Liver (tissue), 9 donors: ENCODE data around the gene PFDN4. TPM values are rescaled to one million over a fixed set of nuclear protein-coding genes. Genes with fewer than 3 reads are reported as not detected.

ENCODE experiments used
- DNase-seq: peaks from one replicate; pipeline ENCODE4 v3.0.0-alpha.2; 2017; ENCODE audit warnings: low spot score
- H3K27ac ChIP-seq, 2 donors: one replicate each; pipeline ENCODE4 v1.7.0; 2013; ENCODE audit warnings: inconsistent platforms in 2 of 2, low read length in 2 of 2, control low read depth in 1 of 2, low read depth in 1 of 2, mild to moderate bottlenecking in 1 of 2
- H3K27me3 ChIP-seq, 4 donors: one replicate each; pipeline versions ENCODE4 v1.6.1 to v1.7.0; 2013; ENCODE audit warnings: low read length in 3 of 4, inconsistent platforms in 1 of 4, mild to moderate bottlenecking in 1 of 4, moderate library complexity in 1 of 4; ENCODE audit not compliant: control insufficient read depth in 4 of 4, insufficient read depth in 4 of 4
- H3K36me3 ChIP-seq, 4 donors: one replicate each; pipeline versions ENCODE4 v1.6.1 to v1.7.0; 2013; ENCODE audit warnings: low read length in 3 of 4, mild to moderate bottlenecking in 3 of 4, low read depth in 1 of 4, moderate library complexity in 1 of 4; ENCODE audit not compliant: control insufficient read depth in 4 of 4, insufficient read depth in 3 of 4
- H3K4me1 ChIP-seq, 4 donors: one replicate each; pipeline versions ENCODE4 v1.6.1 to v1.7.0; 2013; ENCODE audit warnings: low read length in 3 of 4, mild to moderate bottlenecking in 3 of 4, moderate library complexity in 1 of 4; ENCODE audit not compliant: control insufficient read depth in 4 of 4, insufficient read depth in 4 of 4
- H3K4me3 ChIP-seq, 3 donors: one replicate each; pipeline versions ENCODE4 v1.6.1 to v1.7.0; 2013; ENCODE audit warnings: low read length in 3 of 3, control low read depth in 1 of 3, low read depth in 1 of 3, mild to moderate bottlenecking in 1 of 3
- H3K9ac ChIP-seq, 2 donors: one replicate each; pipeline ENCODE4 v1.7.0; 2013; ENCODE audit warnings: low read length in 2 of 2, mild to moderate bottlenecking in 2 of 2, moderate library complexity in 2 of 2, control low read depth in 1 of 2, low read depth in 1 of 2
- H3K9me3 ChIP-seq, 4 donors: one replicate each; pipeline versions ENCODE4 v1.6.1 to v1.7.0; 2013; ENCODE audit warnings: low read length in 3 of 4; ENCODE audit not compliant: control insufficient read depth in 4 of 4
- ATF3 ChIP-seq: IDR thresholded peaks from 2 replicates; pipeline ENCODE4 v1.6.1; 2016; ENCODE audit warnings: antibody characterized with exemption
- CTCF ChIP-seq: fragments of 150-350 bp; IDR thresholded peaks from 2 replicates; pipeline ENCODE4 v1.5.1; 2017; ENCODE audit warnings: improper control_type of control experiment, low read depth, low read length; ENCODE audit not compliant: missing input control
- EGR1 ChIP-seq, 2 donors: IDR thresholded peaks; 2 replicates each; pipeline ENCODE4 v1.6.1; 2016 to 2018; ENCODE audit warnings: antibody characterized with exemption in 2 of 2, low read depth in 2 of 2
- FOXA1 ChIP-seq: IDR thresholded peaks from 2 replicates; pipeline ENCODE4 v1.6.1; 2016; ENCODE audit warnings: antibody characterized with exemption
- FOXA2 ChIP-seq: IDR thresholded peaks from 2 replicates; pipeline ENCODE4 v1.6.1; 2016; ENCODE audit warnings: antibody characterized with exemption
- GABPA ChIP-seq, 2 donors: IDR thresholded peaks in 1 of 2; conservative IDR thresholded peaks in 1 of 2; 2 replicates each; pipeline ENCODE4 v1.6.1; 2016; ENCODE audit warnings: antibody characterized with exemption in 2 of 2, mild to moderate bottlenecking in 1 of 2, moderate library complexity in 1 of 2
- HNF4G ChIP-seq: IDR thresholded peaks from 2 replicates; pipeline ENCODE4 v1.6.1; 2016; ENCODE audit warnings: antibody characterized with exemption
- JUND ChIP-seq, 2 donors: IDR thresholded peaks; 2 replicates each; pipeline ENCODE4 v1.6.1; 2016; ENCODE audit warnings: antibody characterized with exemption in 2 of 2
- MAX ChIP-seq: IDR thresholded peaks from 2 replicates; pipeline ENCODE4 v1.6.1; 2016; ENCODE audit warnings: antibody characterized with exemption
- NR2F2 ChIP-seq: IDR thresholded peaks from 2 replicates; pipeline ENCODE4 v1.6.1; 2016; ENCODE audit warnings: antibody characterized with exemption
- RAD21 ChIP-seq, 2 donors: IDR thresholded peaks; 2 replicates each; pipeline ENCODE4 v1.6.1; 2016; ENCODE audit warnings: antibody characterized with exemption in 2 of 2, mild to moderate bottlenecking in 2 of 2
- REST ChIP-seq: IDR thresholded peaks from 2 replicates; pipeline ENCODE4 v1.6.1; 2016; ENCODE audit warnings: antibody characterized with exemption, mild to moderate bottlenecking
- RXRA ChIP-seq, 2 donors: IDR thresholded peaks; 2 replicates each; pipeline ENCODE4 v1.6.1; 2017 to 2018; ENCODE audit warnings: antibody characterized with exemption in 2 of 2, mild to moderate bottlenecking in 1 of 2
- SP1 ChIP-seq: IDR thresholded peaks from 2 replicates; pipeline ENCODE4 v1.6.1; 2018; ENCODE audit warnings: antibody characterized with exemption, mild to moderate bottlenecking
- TAF1 ChIP-seq: conservative IDR thresholded peaks from 2 replicates; pipeline ENCODE4 v1.6.1; 2016; ENCODE audit warnings: antibody characterized with exemption, mild to moderate bottlenecking
- YY1 ChIP-seq: IDR thresholded peaks from 2 replicates; pipeline ENCODE4 v1.6.1; 2016; ENCODE audit warnings: antibody characterized with exemption, mild to moderate bottlenecking
- ZBTB33 ChIP-seq: IDR thresholded peaks from 2 replicates; pipeline ENCODE4 v1.6.1; 2016; ENCODE audit warnings: antibody characterized with exemption
- WGBS: extraction: QIAGEN DNeasy Blood & Tissue Kit; methylation state at CpG from one replicate; pipeline ENCODE4 v1.1.7; 2013; 5-methylcytosine and 5-hydroxymethylcytosine counted together
- polyA plus RNA-seq, 2 donors: library from polyadenylated mRNA; stranded (reverse) in 1 of 2; unstranded in 1 of 2; fragments of 200-250 nt in 1 of 2; fragments of >200 nt in 1 of 2; fragmentation: Nextera tagmentation in 1 of 2; extraction: Ambion mirVana in 1 of 2; gene quantifications; one replicate each; pipeline versions ENCODE4 v1.2.1 to v1.2.3, GENCODE V29; 2013 to 2015
- total RNA-seq, 2 donors: library from RNA; depleted of rRNA; stranded (reverse); fragments of >200 nt; gene quantifications; one replicate each; pipeline ENCODE4 v1.2.3, GENCODE V29; 2014
- donor health status: healthy.
- donor health status: healthy.
- donor health status: healthy.
- donor health status: healthy.
- donor health status: healthy.

The PFDN4 gene
- total and polyA plus RNA-seq, 4 donors: 12.9 to 17.3 (median 13.5) TPM

GRCh38 chr20:54212226-54212625 is 4.3 kb downstream of the PFDN4 start:
- Histone ChIP-seq H3K4me1 (peaks cover 3 to 16% (median 9%) of the 10 kb centered on the region in 4 donors), H3K9ac (no peak overlapping the region), H3K4me3 (no peak overlapping the region), H3K27ac (no peak overlapping the region), H3K27me3 (no peaks in the 10 kb centered on the region), H3K9me3 (no peaks in the 10 kb centered on the region), H3K36me3 (peaks cover 0 to 4% (median 3%) of the 10 kb centered on the region in 4 donors)
- DNase-seq: no peak
- 94% methylated on average over 1 of the region's 1 CpG for WGBS
- TF ChIP-seq TAF1 (no peak), FOXA1 (no peak), EGR1 (IDR thresholded peaks at IDR 0.05; ENCODE audit: low read depth in 2 of 2) (no peak), REST (no peak), JUND (IDR thresholded peaks at IDR 0.05) (no peak), ATF3 (no peak)

GRCh38 chr20:54212871-54213270 is 5.0 kb downstream of the PFDN4 start:
- Histone ChIP-seq H3K4me1 (peaks cover 3 to 16% (median 8%) of the 10 kb centered on the region in 4 donors), H3K9me3 (no peaks in the 10 kb centered on the region), H3K27me3 (no peaks in the 10 kb centered on the region), H3K36me3 (peaks cover 0 to 5% (median 4%) of the 10 kb centered on the region in 4 donors), H3K9ac (no peak overlapping the region), H3K4me3 (no peak overlapping the region), H3K27ac (no peak overlapping the region)
- TF ChIP-seq JUND (IDR thresholded peaks at IDR 0.05) (no peak), GABPA (IDR thresholded peaks at IDR 0.05 in 1 of 2, conservative IDR thresholded peaks at IDR 0.05 in 1 of 2) (no peak), CTCF (no peak), ZBTB33 (no peak), TAF1 (no peak), YY1 (no peak), MAX (no peak), HNF4G (no peak), FOXA2 (no peak), ATF3 (no peak), RXRA (IDR thresholded peaks at IDR 0.05) (no peak), RAD21 (IDR thresholded peaks at IDR 0.05) (no peak), SP1 (no peak), NR2F2 (no peak)
- 97% methylated on average over 3 of the region's 3 CpGs for WGBS
- no peak for DNase-seq
